A549 (cell line): ENCODE measurements around the gene ASPHD2. TPM values are rescaled to one million over a fixed set of nuclear protein-coding genes. Genes with fewer than 3 reads are reported as not detected.

Experiments
- ATAC-seq, 2 experiments: fragments of 200-7000 bp in 1 of 2; fragments of >200 bp in 1 of 2; cut with Nextera tagmentation in 1 of 2; cut with Tn5 transposase in 1 of 2; 3 replicates each; pipeline versions ENCODE4 v1.8.0 to v1.9.1; 2018 to 2020; ENCODE audit warnings: mild to moderate bottlenecking in 1 of 2, moderate library complexity in 1 of 2
- CTCF ChIA-PET: fragments of 300-600 bp; sonication (Branson Sonifier 250); formaldehyde crosslinking; extraction: SDS; loops from one replicate; lab custom pipeline; 2021; ENCODE audit warnings: antibody characterized with exemption, inconsistent platforms; lab: Yijun Ruan, JAX
- POLR2A ChIA-PET: fragments of 350-600 bp; formaldehyde crosslinking; extraction: SDS; loops from one replicate; lab custom pipeline; 2021; ENCODE audit warnings: antibody characterized with exemption, inconsistent platforms; lab: Yijun Ruan, JAX
- DNase-seq, 2 experiments: peaks; one replicate each; pipeline versions ENCODE4 v3.0.0 to v3.0.0-alpha.2; 2011 to 2016; ENCODE audit warnings: low read depth in 1 of 2, low spot score in 1 of 2
- FAIRE-seq: peaks from 2 replicates; lab custom pipeline; 2011; peaks lifted over from hg19 to GRCh38; lab: Jason Lieb, UNC
- H3K27ac ChIP-seq, 2 experiments: fragments of >200 bp; sonication (Bioruptor Twin); formaldehyde crosslinking; 3 replicates each; pipeline ENCODE4 v1.5.1; 2016 to 2017
- H3K4me1 ChIP-seq: fragments of >200 bp; sonication (Bioruptor Twin); formaldehyde crosslinking; 3 replicates; pipeline ENCODE4 v1.6.1; 2016
- H3K4me2 ChIP-seq: fragments of >200 bp; sonication (Bioruptor Twin); formaldehyde crosslinking; 3 replicates; pipeline ENCODE4 v1.6.1; 2016
- H3K4me3 ChIP-seq: fragments of >200 bp; sonication (Bioruptor Twin); formaldehyde crosslinking; 3 replicates; pipeline ENCODE4 v1.5.1; 2016
- H3K9me3 ChIP-seq: fragments of >200 bp; sonication (Bioruptor Twin); formaldehyde crosslinking; 3 replicates; pipeline ENCODE4 v1.6.1; 2016
- BCL3 ChIP-seq: fragments of >200 bp; sonication (Bioruptor Twin); formaldehyde crosslinking; IDR thresholded peaks from 3 replicates; pipeline ENCODE4 v1.6.1; 2016
- BHLHE40 ChIP-seq: IDR thresholded peaks from 2 replicates; pipeline ENCODE4 v1.6.1; 2012; ENCODE audit warnings: low read depth, low read length, inconsistent platforms
- CBX2 ChIP-seq: fragments of 200-600 bp; sonication (generic); IDR thresholded peaks from 2 replicates; pipeline ENCODE4 v1.6.1; 2016; ENCODE audit warnings: low read depth, mild to moderate bottlenecking, borderline replicate concordance
- CHD2 ChIP-seq: fragments of 150-350 bp; IDR thresholded peaks from 2 replicates; pipeline ENCODE4 v1.6.1; 2014; ENCODE audit warnings: low read length; ENCODE audit not compliant: partially characterized antibody
- EP300 ChIP-seq, 2 experiments: fragments of >200 bp; sonication (Bioruptor Twin); formaldehyde crosslinking; IDR thresholded peaks; 2 replicates in 1 of 2; 3 replicates in 1 of 2; pipeline ENCODE4 v1.6.1; 2016 to 2017
- FOSB ChIP-seq: fragments of 250-450 bp; sonication (Bioruptor Pico); IDR thresholded peaks from 2 replicates; pipeline ENCODE4 v1.5.0; 2020; ENCODE audit warnings: mild to moderate bottlenecking, moderate library complexity
- FOXS1 ChIP-seq: fragments of 250-450 bp; sonication (Bioruptor Pico); IDR thresholded peaks from 2 replicates; pipeline ENCODE4 v1.5.0; 2020; ENCODE audit warnings: mild to moderate bottlenecking, moderate library complexity
- HEYL ChIP-seq: fragments of 250-450 bp; sonication (Bioruptor Pico); IDR thresholded peaks from 2 replicates; pipeline ENCODE4 v1.8.0; 2021; ENCODE audit warnings: mild to moderate bottlenecking, moderate library complexity
- HOXA7 ChIP-seq: fragments of 250-450 bp; sonication (Bioruptor Pico); IDR thresholded peaks from 2 replicates; pipeline ENCODE4 v1.5.0; 2020; ENCODE audit warnings: mild to moderate bottlenecking, moderate library complexity
- HOXB13 ChIP-seq: fragments of 250-450 bp; sonication (Bioruptor Pico); IDR thresholded peaks from 2 replicates; pipeline ENCODE4 v1.5.0; 2020; ENCODE audit warnings: low read depth, mild to moderate bottlenecking, moderate library complexity
- HOXB5 ChIP-seq: fragments of 250-450 bp; sonication (Bioruptor Pico); IDR thresholded peaks from 2 replicates; pipeline ENCODE4 v1.5.0; 2020; ENCODE audit warnings: mild to moderate bottlenecking, moderate library complexity
- KDM1A ChIP-seq: fragments of 200-600 bp; sonication (generic); IDR thresholded peaks from 2 replicates; pipeline ENCODE4 v1.6.1; 2016; ENCODE audit warnings: low read depth, mild to moderate bottlenecking
- KDM5A ChIP-seq: fragments of 200-600 bp; sonication (generic); IDR thresholded peaks from 2 replicates; pipeline ENCODE4 v1.6.1; 2016; ENCODE audit warnings: antibody characterized with exemption, mild to moderate bottlenecking
- NR3C1 ChIP-seq: fragments of >200 bp; sonication (Bioruptor Twin); formaldehyde crosslinking; IDR thresholded peaks from 3 replicates; pipeline ENCODE4 v1.6.1; 2017
- PHF8 ChIP-seq: fragments of 200-600 bp; sonication (generic); IDR thresholded peaks from 2 replicates; pipeline ENCODE4 v1.6.1; 2016; ENCODE audit warnings: low read depth, mild to moderate bottlenecking, antibody characterized with exemption, moderate library complexity, borderline replicate concordance
- POLR2AphosphoS2 ChIP-seq: conservative IDR thresholded peaks from 2 replicates; pipeline ENCODE4 v1.6.1; 2012; ENCODE audit warnings: low read length, improper control_type of control experiment, inconsistent platforms
- RARB ChIP-seq: fragments of 250-450 bp; sonication (Bioruptor Pico); IDR thresholded peaks from 2 replicates; pipeline ENCODE4 v1.8.0; 2021; ENCODE audit warnings: mild to moderate bottlenecking, moderate library complexity
- RCOR1 ChIP-seq: fragments of 150-350 bp; IDR thresholded peaks from 2 replicates; pipeline ENCODE4 v1.6.1; 2014; ENCODE audit warnings: antibody characterized with exemption, low read length, low read depth
- REST ChIP-seq: fragments of 200-600 bp; sonication (generic); IDR thresholded peaks from 2 replicates; pipeline ENCODE4 v1.6.1; 2016; ENCODE audit warnings: antibody characterized with exemption, mild to moderate bottlenecking, moderate library complexity
- RFX5 ChIP-seq: fragments of 450-650 bp; IDR thresholded peaks from 2 replicates; pipeline ENCODE4 v1.7.1; 2014; ENCODE audit warnings: antibody characterized with exemption, mild to moderate bottlenecking, moderate library complexity
- USF2 ChIP-seq: fragments of 450-650 bp; IDR thresholded peaks from 2 replicates; pipeline ENCODE4 v1.6.1; 2014; ENCODE audit warnings: antibody characterized with exemption
- ZFP36 ChIP-seq: fragments of 450-650 bp; IDR thresholded peaks from 2 replicates; pipeline ENCODE4 v1.6.1; 2014; ENCODE audit warnings: borderline replicate concordance; ENCODE audit not compliant: partially characterized antibody
- WGBS: methylation state at CpG from one replicate; pipeline ENCODE4 v1.1.6; 2017; ENCODE audit errors: missing lambda C conversion rate; 5-methylcytosine and 5-hydroxymethylcytosine counted together
- polyA plus RNA-seq, 4 experiments: library from polyadenylated mRNA; depleted of rRNA in 3 of 4; stranded (reverse); fragments of >200 nt; fragmentation: RNase III in 1 of 4; extraction: RNeasy Plus Mini Kit Qiagen cat#74134 plus additional on column Dnase treatment in 1 of 4; gene quantifications; 2 replicates in 3 of 4; 3 replicates in 1 of 4; pipeline ENCODE4 v1.2.3, GENCODE V29; 2011 to 2017
- TF ChIP-seq, protein P1 (sequence below): IDR thresholded peaks from 2 replicates; pipeline ENCODE4 v1.6.1; 2012
- TF ChIP-seq, protein P2 (sequence below): IDR thresholded peaks from 2 replicates; pipeline ENCODE4 v1.6.1; 2012; ENCODE audit warnings: low read depth, borderline replicate concordance
- TF ChIP-seq, protein P3 (sequence below): IDR thresholded peaks from 2 replicates; pipeline ENCODE4 v1.6.1; 2012

The ASPHD2 gene
- polyA plus RNA-seq, 2 of the 4 experiments (the other 2 are of a cell fraction): 0.84 to 1.3 TPM

GRCh38 chr22:26464312-26464711, 35.3 kb downstream of the ASPHD2 start:
- DNase-seq (no peak), FAIRE-seq (no peak), ATAC-seq (no peak)
- WGBS: 76% methylated on average over 4 of the region's 7 CpGs
- Histone ChIP-seq H3K4me1 (no peaks in the 10 kb centered on the region), H3K4me3 (no peak overlapping the region), H3K9me3 (no peaks in the 10 kb centered on the region), H3K27ac (no peak overlapping the region), H3K4me2 (no peak overlapping the region)
- TF ChIP-seq RFX5 (no peak), RARB (CRISPR knock-in tag) (no peak), CHD2 (no peak), FOSB (no peak), FOXS1 (CRISPR knock-in tag) (no peak), HOXA7 (CRISPR knock-in tag) (no peak), BCL3 (no peak), HEYL (no peak), REST (no peak), KDM1A (no peak), USF2 (no peak), ZFP36 (no peak)
- TF ChIP-seq, protein P1, sequence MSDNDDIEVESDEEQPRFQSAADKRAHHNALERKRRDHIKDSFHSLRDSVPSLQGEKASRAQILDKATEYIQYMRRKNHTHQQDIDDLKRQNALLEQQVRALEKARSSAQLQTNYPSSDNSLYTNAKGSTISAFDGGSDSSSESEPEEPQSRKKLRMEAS: no peak
- POLR2A ChIA-PET: no interaction called here
- CTCF ChIA-PET: interaction anchor here (0.6 to 6.3 kb wide), 3 partner anchors 11 to 1225 kb away, joined by 3 to 85 read pairs (median 3); no protein-coding TSS in a partner anchor

DNA sequence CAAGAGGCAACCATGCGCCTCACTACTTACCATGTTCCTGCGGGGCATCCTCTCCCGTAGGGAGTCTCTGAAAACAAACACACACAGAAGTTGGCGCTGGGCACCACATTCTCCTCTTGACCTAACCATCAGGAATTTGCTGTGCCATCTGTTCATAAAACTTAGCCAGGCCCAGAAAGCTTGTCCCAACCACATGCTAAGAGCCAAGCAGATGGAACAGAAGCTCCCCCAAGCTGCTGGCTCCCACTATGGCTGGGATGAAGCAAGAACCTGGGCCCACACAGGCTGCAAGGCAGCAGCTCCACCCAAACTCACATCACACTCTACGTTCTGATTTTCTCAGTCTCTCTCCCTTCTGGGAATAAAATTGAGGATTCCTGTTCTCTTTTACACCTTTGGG, 37.1 kb downstream of the ASPHD2 start:
- no peak for DNase-seq
- no peak overlapping the region for H3K4me2 ChIP-seq
- ChIA-PET CTCF (interaction anchor here (0.5 to 1.3 kb wide), 3 partner anchors 25 to 98 kb away, joined by 3 read pairs; no protein-coding TSS in a partner anchor), POLR2A (no interaction called here)
- WGBS: 94% methylated on average over 5 of the region's 5 CpGs
- H3K9me3 ChIP-seq: no peaks in the 10 kb centered on the region
- ATAC-seq: no peak
- TF ChIP-seq, protein P2, sequence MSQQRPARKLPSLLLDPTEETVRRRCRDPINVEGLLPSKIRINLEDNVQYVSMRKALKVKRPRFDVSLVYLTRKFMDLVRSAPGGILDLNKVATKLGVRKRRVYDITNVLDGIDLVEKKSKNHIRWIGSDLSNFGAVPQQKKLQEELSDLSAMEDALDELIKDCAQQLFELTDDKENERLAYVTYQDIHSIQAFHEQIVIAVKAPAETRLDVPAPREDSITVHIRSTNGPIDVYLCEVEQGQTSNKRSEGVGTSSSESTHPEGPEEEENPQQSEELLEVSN: no peak
- TF ChIP-seq CBX2: no peak
- TF ChIP-seq HOXB5 (CRISPR knock-in tag): no peak
- TF ChIP-seq RCOR1: no peak
- no peak for TF ChIP-seq HOXB13 (CRISPR knock-in tag)
- TF ChIP-seq, protein P3, sequence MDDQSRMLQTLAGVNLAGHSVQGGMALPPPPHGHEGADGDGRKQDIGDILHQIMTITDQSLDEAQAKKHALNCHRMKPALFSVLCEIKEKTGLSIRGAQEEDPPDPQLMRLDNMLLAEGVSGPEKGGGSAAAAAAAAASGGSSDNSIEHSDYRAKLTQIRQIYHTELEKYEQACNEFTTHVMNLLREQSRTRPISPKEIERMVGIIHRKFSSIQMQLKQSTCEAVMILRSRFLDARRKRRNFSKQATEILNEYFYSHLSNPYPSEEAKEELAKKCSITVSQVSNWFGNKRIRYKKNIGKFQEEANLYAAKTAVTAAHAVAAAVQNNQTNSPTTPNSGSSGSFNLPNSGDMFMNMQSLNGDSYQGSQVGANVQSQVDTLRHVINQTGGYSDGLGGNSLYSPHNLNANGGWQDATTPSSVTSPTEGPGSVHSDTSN: no peak
- no peak for TF ChIP-seq PHF8
- TF ChIP-seq FOXS1 (CRISPR knock-in tag): no peak
- TF ChIP-seq, protein P1: no peak
- TF ChIP-seq NR3C1: no peak
- no peak for TF ChIP-seq POLR2AphosphoS2
- TF ChIP-seq BHLHE40: no peak
- no peak for TF ChIP-seq CHD2
- TF ChIP-seq KDM5A: no peak
- TF ChIP-seq BCL3: no peak
- TF ChIP-seq EP300 (IDR thresholded peaks at IDR 0.05): no peak
- peaks cover 7% of the 10 kb centered on the region for H3K4me1 ChIP-seq
- H3K27ac ChIP-seq: no peak overlapping the region
- H3K4me3 ChIP-seq: no peak overlapping the region
- no peak for FAIRE-seq
